ENCODE data around the gene SEMA4B. TPM values are rescaled to one million over a fixed set of nuclear protein-coding genes. Genes with fewer than 3 reads are reported as not detected.

Gene SEMA4B
- total RNA-seq, 1 experiment from 2014 or later: 13.2 TPM

- peaks cover 6% of the 10 kb centered on the region for H3K4me1 ChIP-seq (ENCODE audit: insufficient read depth, low read length, poor library complexity, severe bottlenecking)
- BruUV-seq (replicated peaks): no TSS peak
- ChIA-PET CTCF (no interaction called here), POLR2A (ENCODE audit: low non-redundant PET) (interaction anchor here (0.6 kb wide), 1 partner anchor 493 kb away, joined by 12 read pairs; no protein-coding TSS in a partner anchor)
- H3K27me3 ChIP-seq (replicated peaks; ENCODE audit: insufficient read depth, low read depth, low read length, poor library complexity): no peaks in the 10 kb centered on the region
- H3K9me3 ChIP-seq (ENCODE audit: low read depth, low read length, poor library complexity, severe bottlenecking): no peaks in the 10 kb centered on the region
- DNase-seq (ENCODE audit: low spot score): no peak
- intact Hi-C loops (cut with micrococcal nuclease; ENCODE audit: unreplicated experiment): no loop called here
- TF ChIP-seq CTCF (conservative IDR thresholded peaks at IDR 0.05; ENCODE audit: low read depth, low read length) (no peak), EZH2 (IDR thresholded peaks at IDR 0.05; ENCODE audit: borderline replicate concordance, low read depth, low read length, poor library complexity, severe bottlenecking) (no peak)
- no peaks in the 10 kb centered on the region for H3K36me3 ChIP-seq (ENCODE audit: insufficient read depth, low read length, poor library complexity, severe bottlenecking)
- H3K27ac ChIP-seq (ENCODE audit: low read depth, low read length, poor library complexity, severe bottlenecking): no peak overlapping the region
- no peak overlapping the region for H3K4me3 ChIP-seq (ENCODE audit: low read depth, low read length, poor library complexity, severe bottlenecking)
Observed at GRCh38 chr15:90177012-90177411, 24.1 kb upstream of the SEMA4B start.

- POLR2A ChIA-PET (ENCODE audit: low non-redundant PET): no interaction called here
- Histone ChIP-seq H3K27ac (ENCODE audit: low read depth, low read length, poor library complexity, severe bottlenecking) (no peak overlapping the region), H3K4me3 (ENCODE audit: low read depth, low read length, poor library complexity, severe bottlenecking) (no peak overlapping the region), H3K36me3 (ENCODE audit: insufficient read depth, low read length, poor library complexity, severe bottlenecking) (no peaks in the 10 kb centered on the region), H3K9me3 (ENCODE audit: low read depth, low read length, poor library complexity, severe bottlenecking) (no peaks in the 10 kb centered on the region), H3K27me3 (replicated peaks; ENCODE audit: insufficient read depth, low read depth, low read length, poor library complexity) (no peaks in the 10 kb centered on the region), H3K4me1 (ENCODE audit: insufficient read depth, low read length, poor library complexity, severe bottlenecking) (peaks cover 6% of the 10 kb centered on the region)
- no peak for DNase-seq (ENCODE audit: low spot score)
- TF ChIP-seq CTCF (conservative IDR thresholded peaks at IDR 0.05; ENCODE audit: low read depth, low read length) (no peak), EZH2 (IDR thresholded peaks at IDR 0.05; ENCODE audit: borderline replicate concordance, low read depth, low read length, poor library complexity, severe bottlenecking) (no peak)
- BruUV-seq (replicated peaks): no TSS peak
- intact Hi-C loops (cut with micrococcal nuclease; ENCODE audit: unreplicated experiment): no loop called here
- CTCF ChIA-PET: no interaction called here
Observed at GRCh38 chr15:90178468-90179435, 22.4 kb upstream of the SEMA4B start.

GRCh38 chr15:90181776-90182175, 19.4 kb upstream of the SEMA4B start:
- H3K9me3 ChIP-seq (ENCODE audit: low read depth, low read length, poor library complexity, severe bottlenecking): no peaks in the 10 kb centered on the region
- intact Hi-C loops (cut with micrococcal nuclease; ENCODE audit: unreplicated experiment): no loop called here
- H3K4me1 ChIP-seq (ENCODE audit: insufficient read depth, low read length, poor library complexity, severe bottlenecking): no peaks in the 10 kb centered on the region
- no peak overlapping the region for H3K4me3 ChIP-seq (ENCODE audit: low read depth, low read length, poor library complexity, severe bottlenecking)
- CTCF ChIA-PET: no interaction called here
- DNase-seq (ENCODE audit: low spot score): no peak
- POLR2A ChIA-PET (ENCODE audit: low non-redundant PET): no interaction called here
- TF ChIP-seq CTCF (conservative IDR thresholded peaks at IDR 0.05; ENCODE audit: low read depth, low read length) (no peak), EZH2 (IDR thresholded peaks at IDR 0.05; ENCODE audit: borderline replicate concordance, low read depth, low read length, poor library complexity, severe bottlenecking) (no peak)
- H3K36me3 ChIP-seq (ENCODE audit: insufficient read depth, low read length, poor library complexity, severe bottlenecking): no peaks in the 10 kb centered on the region
- no peak overlapping the region for H3K27ac ChIP-seq (ENCODE audit: low read depth, low read length, poor library complexity, severe bottlenecking)
- no peaks in the 10 kb centered on the region for H3K27me3 ChIP-seq (replicated peaks; ENCODE audit: insufficient read depth, low read depth, low read length, poor library complexity)
- no TSS peak for BruUV-seq (replicated peaks)

Data from A673 (cell line).